Measurements from ENCODE around the gene ZNF862.

DNA sequence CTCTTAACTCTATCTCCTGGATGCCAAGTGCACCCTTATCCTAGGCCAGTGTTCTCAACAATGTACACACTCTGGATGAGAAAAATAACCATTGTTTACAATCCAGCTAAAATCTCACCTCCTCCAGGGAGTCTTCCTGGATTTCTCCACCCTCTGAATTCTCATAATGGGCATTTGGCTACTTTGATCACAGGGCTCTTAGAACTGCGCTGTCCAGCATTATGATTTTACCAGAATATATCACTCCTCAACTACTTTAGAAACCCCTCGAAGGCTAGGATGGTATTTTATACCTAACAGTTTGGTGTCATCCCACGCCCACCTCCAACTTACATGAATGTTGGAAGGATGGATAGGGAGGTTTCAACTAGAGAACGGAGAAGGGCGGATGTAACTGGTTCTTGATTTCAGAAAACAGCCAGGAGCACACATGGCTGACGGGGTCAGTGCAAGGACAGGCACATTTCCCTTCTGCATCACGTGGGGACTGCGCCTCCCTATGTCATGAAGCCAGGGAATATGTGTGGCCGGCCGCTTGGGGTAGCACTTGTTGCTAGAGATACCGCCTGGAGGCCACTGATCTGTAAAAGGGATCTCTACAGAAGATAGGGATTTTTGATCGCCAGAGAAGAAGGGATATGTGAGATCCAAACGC lies 34.4 kb downstream of the ZNF862 start:
- TF ChIP-seq, protein P1, sequence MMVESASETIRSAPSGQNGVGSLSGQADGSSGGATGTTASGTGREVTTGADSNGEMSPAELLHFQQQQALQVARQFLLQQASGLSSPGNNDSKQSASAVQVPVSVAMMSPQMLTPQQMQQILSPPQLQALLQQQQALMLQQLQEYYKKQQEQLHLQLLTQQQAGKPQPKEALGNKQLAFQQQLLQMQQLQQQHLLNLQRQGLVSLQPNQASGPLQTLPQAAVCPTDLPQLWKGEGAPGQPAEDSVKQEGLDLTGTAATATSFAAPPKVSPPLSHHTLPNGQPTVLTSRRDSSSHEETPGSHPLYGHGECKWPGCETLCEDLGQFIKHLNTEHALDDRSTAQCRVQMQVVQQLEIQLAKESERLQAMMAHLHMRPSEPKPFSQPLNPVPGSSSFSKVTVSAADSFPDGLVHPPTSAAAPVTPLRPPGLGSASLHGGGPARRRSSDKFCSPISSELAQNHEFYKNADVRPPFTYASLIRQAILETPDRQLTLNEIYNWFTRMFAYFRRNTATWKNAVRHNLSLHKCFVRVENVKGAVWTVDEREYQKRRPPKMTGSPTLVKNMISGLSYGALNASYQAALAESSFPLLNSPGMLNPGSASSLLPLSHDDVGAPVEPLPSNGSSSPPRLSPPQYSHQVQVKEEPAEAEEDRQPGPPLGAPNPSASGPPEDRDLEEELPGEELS (CRISPR knock-in tag; IDR thresholded peaks at IDR 0.05): no peak; the same call in 1 of the 2 replicates
- TF ChIP-seq RAD21 (CRISPR knock-in tag; IDR thresholded peaks at IDR 0.05): no peak
- TF ChIP-seq GABPB1 (CRISPR knock-in tag; IDR thresholded peaks at IDR 0.05): no peak
- 0 out of 4 replicates have a peak, but pooled peaks of 1 of the 2 experiments have one; percentile 22 for TF ChIP-seq POLR2A (IDR thresholded peaks at IDR 0.05; ENCODE audit: insufficient read depth in 1 of 2, low read depth in 2 of 2, low read length in 2 of 2)
- TF ChIP-seq, protein P2, sequence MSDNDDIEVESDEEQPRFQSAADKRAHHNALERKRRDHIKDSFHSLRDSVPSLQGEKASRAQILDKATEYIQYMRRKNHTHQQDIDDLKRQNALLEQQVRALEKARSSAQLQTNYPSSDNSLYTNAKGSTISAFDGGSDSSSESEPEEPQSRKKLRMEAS (IDR thresholded peaks at IDR 0.05): peak; percentile 69; the same call in 1 of the 2 replicates
- no peak for TF ChIP-seq EP300 (IDR thresholded peaks at IDR 0.05; ENCODE audit: low read depth in 2 of 2, low read length in 2 of 2)
- no peak for TF ChIP-seq EP300 (CRISPR knock-in tag; IDR thresholded peaks at IDR 0.05; ENCODE audit: borderline replicate concordance)
- no peak for TF ChIP-seq ZNF468 (CRISPR knock-in tag; IDR thresholded peaks at IDR 0.05)
- TF ChIP-seq THYN1 (CRISPR knock-in tag; IDR thresholded peaks at IDR 0.05; ENCODE audit: borderline replicate concordance, low read depth): no peak
- no peak for TF ChIP-seq GLI4 (CRISPR knock-in tag; IDR thresholded peaks at IDR 0.05; ENCODE audit: borderline replicate concordance)
